Gastroesophageal sphincter (tissue), 4 donors: ENCODE measurements around the gene IL1RAPL2. TPM values are rescaled to one million over a fixed set of nuclear protein-coding genes. Genes with fewer than 3 reads are reported as not detected.

Experiments
- ATAC-seq: fragments of 150-250 bp; one replicate; pipeline ENCODE4 v1.9.1; 2016; ENCODE audit warnings: mild to moderate bottlenecking, moderate library complexity
- H3K27ac ChIP-seq, 4 donors: fragments of 200-600 bp; sonication (generic) in 3 of 4; 1 replicate in 3 of 4; 2 replicates in 1 of 4; pipeline ENCODE4 v1.5.1; 2016 to 2019
- H3K27me3 ChIP-seq: fragments of 200-600 bp; sonication (generic); one replicate; pipeline ENCODE4 v1.5.1; 2019
- H3K36me3 ChIP-seq, 2 donors: fragments of 200-600 bp; sonication (generic); one replicate each; pipeline ENCODE4 v1.5.1; 2019; ENCODE audit warnings: control low read depth in 1 of 2
- H3K4me1 ChIP-seq, 3 donors: fragments of 200-600 bp; sonication (generic); 1 replicate in 2 of 3; 2 replicates in 1 of 3; pipeline ENCODE4 v1.5.1; 2016 to 2019; ENCODE audit warnings: control low read depth in 2 of 3
- H3K4me3 ChIP-seq, 2 donors: fragments of 200-600 bp; sonication (generic); one replicate each; pipeline ENCODE4 v1.5.1; 2019; ENCODE audit warnings: mild to moderate bottlenecking in 1 of 2, moderate library complexity in 1 of 2
- H3K9me3 ChIP-seq, 3 donors: fragments of 200-600 bp; sonication (generic); one replicate each; pipeline ENCODE4 v1.5.1; 2017 to 2019; ENCODE audit warnings: control low read depth in 2 of 3
- CTCF ChIP-seq, 4 experiments: fragments of 200-600 bp in 2 of 4; fragments of 450-650 bp in 2 of 4; sonication (generic) in 1 of 4; IDR thresholded peaks; one replicate each; pipeline ENCODE4 v1.5.1; 2017 to 2019; ENCODE audit warnings: antibody characterized with exemption in 4 of 4, mild to moderate bottlenecking in 2 of 4, moderate library complexity in 2 of 4
- EP300 ChIP-seq: sonication (generic); formaldehyde crosslinking; IDR thresholded peaks from one replicate; pipeline ENCODE4 v1.6.1; 2017; ENCODE audit warnings: antibody characterized with exemption, mild to moderate bottlenecking
- POLR2A ChIP-seq, 2 donors: fragments of 450-650 bp; IDR thresholded peaks; one replicate each; pipeline ENCODE4 v1.6.1; 2017; ENCODE audit warnings: antibody characterized with exemption in 2 of 2, mild to moderate bottlenecking in 2 of 2, moderate library complexity in 1 of 2
- POLR2AphosphoS5 ChIP-seq: sonication (generic); formaldehyde crosslinking; IDR thresholded peaks from one replicate; pipeline ENCODE4 v1.6.1; 2017; ENCODE audit warnings: antibody characterized with exemption
- WGBS, 2 donors: methylation state at CpG; one replicate each; pipeline ENCODE4 v1.1.5; 2018; ENCODE audit warnings: low coverage in 1 of 2; 5-methylcytosine and 5-hydroxymethylcytosine counted together
- total RNA-seq, 4 donors: library from RNA; depleted of rRNA; stranded (reverse); fragments of >200 nt; gene quantifications; one replicate each; pipeline ENCODE4 v1.1.0, GENCODE V29; 2016

The IL1RAPL2 gene
- total RNA-seq, 4 donors from 2014 or later: 0.54 TPM; not detected in 2

DNA sequence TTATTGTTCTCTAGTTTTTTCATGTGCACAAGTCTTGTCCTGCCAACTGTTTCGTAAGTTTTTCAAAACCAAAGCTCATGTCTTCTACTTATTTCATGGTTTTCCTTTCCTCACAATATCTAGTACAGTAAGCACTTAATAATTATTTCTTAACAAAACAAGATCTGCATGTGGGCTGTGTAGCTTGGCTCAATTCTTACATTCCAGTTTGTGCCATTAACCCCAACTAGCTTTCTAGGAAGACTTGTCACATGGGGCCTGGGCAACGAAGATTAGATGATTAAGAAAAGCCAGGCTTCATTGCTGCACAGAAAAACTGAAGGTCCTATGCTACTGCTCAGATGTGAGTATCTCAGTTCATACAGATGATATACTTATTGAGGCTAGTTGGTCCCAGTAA lies 809.8 kb downstream of the IL1RAPL2 start:
- H3K4me1 ChIP-seq: no peaks in the 10 kb centered on the region
- H3K27ac ChIP-seq: no peak overlapping the region
- no peaks in the 10 kb centered on the region for H3K9me3 ChIP-seq
- TF ChIP-seq CTCF (IDR thresholded peaks at IDR 0.05) (no peak), POLR2AphosphoS5 (no peak), EP300 (no peak), POLR2A (IDR thresholded peaks at IDR 0.05) (no peak)
- ATAC-seq: peak; percentile 46
- 33 to 50% methylated on average over 1 to 2 of the region's 2 CpGs for WGBS, 2 donors
- H3K27me3 ChIP-seq: no peaks in the 10 kb centered on the region
- no peaks in the 10 kb centered on the region for H3K36me3 ChIP-seq
- H3K4me3 ChIP-seq: no peak overlapping the region

DNA sequence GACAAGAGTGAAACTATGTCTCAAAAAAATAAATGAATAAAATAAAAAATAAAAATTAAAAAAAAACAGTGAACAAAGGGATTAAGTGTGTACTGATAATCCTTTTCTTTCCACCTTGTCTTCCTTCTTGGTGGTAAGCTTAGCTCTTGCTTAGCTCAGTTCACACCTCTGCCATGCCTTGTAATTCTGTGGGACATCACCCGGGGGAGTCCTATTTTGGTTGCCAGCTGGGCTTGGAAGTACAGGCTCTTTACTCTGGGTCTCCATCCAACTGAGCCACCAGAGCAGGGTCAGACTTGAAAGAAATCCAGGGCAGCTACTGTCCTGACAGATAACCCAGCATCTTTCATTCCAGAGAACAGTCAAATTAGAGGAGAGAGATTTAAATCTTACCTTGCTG lies 858.7 kb downstream of the IL1RAPL2 start:
- no peak for TF ChIP-seq CTCF (IDR thresholded peaks at IDR 0.05)
- no peak for TF ChIP-seq POLR2A (IDR thresholded peaks at IDR 0.05)
- no peak for TF ChIP-seq EP300
- no peak for TF ChIP-seq POLR2AphosphoS5
- H3K27me3 ChIP-seq: no peaks in the 10 kb centered on the region
- ATAC-seq: no peak
- no peaks in the 10 kb centered on the region for H3K4me1 ChIP-seq
- 80 to 83% methylated on average over 1 of the region's 1 CpG for WGBS, 2 donors
- H3K4me3 ChIP-seq: no peak overlapping the region
- no peak overlapping the region for H3K27ac ChIP-seq
- H3K36me3 ChIP-seq: no peaks in the 10 kb centered on the region
- H3K9me3 ChIP-seq: no peaks in the 10 kb centered on the region

- TF ChIP-seq POLR2A (IDR thresholded peaks at IDR 0.05) (no peak), CTCF (IDR thresholded peaks at IDR 0.05) (no peak), EP300 (no peak)
- Histone ChIP-seq H3K27ac (no peak overlapping the region), H3K27me3 (no peaks in the 10 kb centered on the region), H3K36me3 (no peaks in the 10 kb centered on the region), H3K4me3 (no peak overlapping the region), H3K4me1 (no peaks in the 10 kb centered on the region), H3K9me3 (no peaks in the 10 kb centered on the region)
- ATAC-seq: no peak
These were observed 885.4 kb downstream of the IL1RAPL2 start for GRCh38 chrX:105451401-105451800.

DNA sequence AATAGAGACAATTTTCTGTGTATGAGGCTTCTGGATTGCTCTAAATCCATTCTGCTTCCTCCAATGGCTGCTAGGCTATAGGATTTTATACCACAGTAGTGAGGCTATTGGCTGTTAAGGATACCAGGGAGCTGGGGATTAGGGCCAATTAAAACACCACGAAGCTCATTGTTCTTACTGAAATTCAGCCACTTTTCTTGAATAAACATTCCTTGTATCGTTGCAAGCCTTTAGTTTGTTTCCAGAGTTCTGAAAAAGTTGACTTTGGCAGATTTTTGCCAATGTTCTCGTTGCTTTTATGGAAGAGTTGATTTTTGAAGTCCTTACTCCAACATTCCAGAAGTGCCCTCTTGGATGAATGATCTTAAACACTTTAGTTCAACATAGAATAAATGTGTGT lies 892.8 kb downstream of the IL1RAPL2 start:
- TF ChIP-seq CTCF (IDR thresholded peaks at IDR 0.05): no peak
- no peak for TF ChIP-seq POLR2A (IDR thresholded peaks at IDR 0.05)
- no peak for TF ChIP-seq EP300
- TF ChIP-seq POLR2AphosphoS5: no peak
- Histone ChIP-seq H3K4me3 (no peak overlapping the region), H3K27me3 (no peaks in the 10 kb centered on the region), H3K9me3 (no peaks in the 10 kb centered on the region), H3K27ac (no peak overlapping the region), H3K36me3 (no peaks in the 10 kb centered on the region), H3K4me1 (no peaks in the 10 kb centered on the region)
- 50% methylated on average over 2 of the region's 3 CpGs; no CpG with 5 or more reads in 1 of the 2 donors for WGBS, 2 donors
- ATAC-seq: no peak

- H3K9me3 ChIP-seq: no peaks in the 10 kb centered on the region
- H3K4me3 ChIP-seq: no peak overlapping the region
- H3K36me3 ChIP-seq: no peaks in the 10 kb centered on the region
- TF ChIP-seq CTCF (IDR thresholded peaks at IDR 0.05): no peak
- TF ChIP-seq POLR2A (IDR thresholded peaks at IDR 0.05): no peak
- no peak for TF ChIP-seq EP300
- no peak for TF ChIP-seq POLR2AphosphoS5
- 10 to 43% methylated on average over 1 of the region's 1 CpG for whole genome bisulfite sequencing, 2 donors
- H3K27me3 ChIP-seq: no peaks in the 10 kb centered on the region
- no peaks in the 10 kb centered on the region for H3K4me1 ChIP-seq
- H3K27ac ChIP-seq: no peak overlapping the region
- no peak for ATAC-seq
These were observed 894.4 kb downstream of the IL1RAPL2 start for GRCh38 chrX:105460376-105460775.
